C4-2B (cell line): Measurements from ENCODE around the gene HEXD.
"Not testable (repeated sequence)": the region's sequence is repeated elsewhere in the genome, so short reads cannot be mapped to it uniquely, and the experiment has no call there.

Experiments used
- ZFX ChIP-seq: fragments of 450-650 bp; IDR thresholded peaks from 2 replicates; pipeline ENCODE4 v1.6.1; 2017
- TF ChIP-seq, protein P1 (sequence below): fragments of 450-650 bp; conservative IDR thresholded peaks from 2 replicates; pipeline ENCODE4 v1.5.1; 2017; ENCODE audit warnings: mild to moderate bottlenecking

DNA sequence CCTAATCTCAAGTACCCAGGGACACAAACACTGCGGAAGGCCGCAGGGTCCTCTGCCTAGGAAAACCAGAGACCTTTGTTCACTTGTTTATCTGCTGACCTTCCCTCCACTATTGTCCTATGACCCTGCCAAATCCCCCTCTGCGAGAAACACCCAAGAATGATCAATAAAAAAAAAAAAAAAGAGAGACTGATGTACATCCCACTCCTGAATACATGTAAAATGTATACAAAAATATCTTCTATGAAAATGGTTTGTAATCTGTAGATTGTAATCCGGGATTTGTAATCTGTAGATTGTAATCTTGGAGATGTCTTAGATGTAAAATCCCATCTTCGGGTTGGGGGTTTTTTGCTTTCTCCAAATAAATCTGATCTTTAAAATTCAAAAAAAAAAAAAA, 40.9 kb upstream of the HEXD start:
- TF ChIP-seq, protein P1, sequence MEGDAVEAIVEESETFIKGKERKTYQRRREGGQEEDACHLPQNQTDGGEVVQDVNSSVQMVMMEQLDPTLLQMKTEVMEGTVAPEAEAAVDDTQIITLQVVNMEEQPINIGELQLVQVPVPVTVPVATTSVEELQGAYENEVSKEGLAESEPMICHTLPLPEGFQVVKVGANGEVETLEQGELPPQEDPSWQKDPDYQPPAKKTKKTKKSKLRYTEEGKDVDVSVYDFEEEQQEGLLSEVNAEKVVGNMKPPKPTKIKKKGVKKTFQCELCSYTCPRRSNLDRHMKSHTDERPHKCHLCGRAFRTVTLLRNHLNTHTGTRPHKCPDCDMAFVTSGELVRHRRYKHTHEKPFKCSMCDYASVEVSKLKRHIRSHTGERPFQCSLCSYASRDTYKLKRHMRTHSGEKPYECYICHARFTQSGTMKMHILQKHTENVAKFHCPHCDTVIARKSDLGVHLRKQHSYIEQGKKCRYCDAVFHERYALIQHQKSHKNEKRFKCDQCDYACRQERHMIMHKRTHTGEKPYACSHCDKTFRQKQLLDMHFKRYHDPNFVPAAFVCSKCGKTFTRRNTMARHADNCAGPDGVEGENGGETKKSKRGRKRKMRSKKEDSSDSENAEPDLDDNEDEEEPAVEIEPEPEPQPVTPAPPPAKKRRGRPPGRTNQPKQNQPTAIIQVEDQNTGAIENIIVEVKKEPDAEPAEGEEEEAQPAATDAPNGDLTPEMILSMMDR: not testable (repeated sequence)
- TF ChIP-seq ZFX: not testable (repeated sequence)
